Calu3 (cell line): ENCODE data around the gene GLYR1. TPM values are rescaled to one million over a fixed set of nuclear protein-coding genes. Genes with fewer than 3 reads are reported as not detected.

Experiments used
- BruUV-seq: library from RNA; stranded (reverse); fragments of 400-500 nt; replicated peaks from 2 replicates; lab custom pipeline; 2021; lab: Mats Ljungman, UMichigan
- CTCF ChIA-PET: fragments of 300-600 bp; sonication (Branson Sonifier 250); formaldehyde crosslinking; loops from one replicate; lab custom pipeline; 2022; ENCODE audit warnings: antibody characterized with exemption; lab: Charles Lee
- DNase-seq: peaks from one replicate; pipeline ENCODE4 v3.0.0; 2022
- H3K27ac Mint-ChIP-seq: one replicate; pipeline ENCODE4 v1.8.0; 2022; ENCODE audit warnings: mixed read lengths; ENCODE audit not compliant: unreplicated experiment
- H3K27me3 Mint-ChIP-seq: one replicate; pipeline ENCODE4 v1.8.0; 2022; ENCODE audit warnings: mixed read lengths; ENCODE audit not compliant: unreplicated experiment
- H3K36me3 Mint-ChIP-seq: one replicate; pipeline ENCODE4 v1.8.0; 2022; ENCODE audit warnings: mild to moderate bottlenecking, moderate library complexity, mixed read lengths; ENCODE audit not compliant: insufficient read depth, unreplicated experiment
- H3K4me1 Mint-ChIP-seq: one replicate; pipeline ENCODE4 v1.8.0; 2022; ENCODE audit warnings: mild to moderate bottlenecking, low read depth, mixed read lengths; ENCODE audit not compliant: unreplicated experiment
- H3K4me3 Mint-ChIP-seq: one replicate; pipeline ENCODE4 v1.8.0; 2022; ENCODE audit warnings: mild to moderate bottlenecking, low read depth, moderate library complexity, mixed read lengths; ENCODE audit not compliant: unreplicated experiment
- H3K9me3 Mint-ChIP-seq: one replicate; pipeline ENCODE4 v1.8.0; 2022; ENCODE audit warnings: low read depth, mixed read lengths; ENCODE audit not compliant: unreplicated experiment
- CTCF ChIP-seq: fragments of 200-600 bp; IDR thresholded peaks from one replicate; pipeline ENCODE4 v1.8.0; 2022; ENCODE audit warnings: antibody characterized with exemption; ENCODE audit not compliant: unreplicated experiment
- intact Hi-C: fragments of 100-400 bp; cut with micrococcal nuclease; formaldehyde crosslinking; loops from one replicate; pipeline ENCODE4 v1.10.0; 2022; ENCODE audit not compliant: unreplicated experiment
- total RNA-seq: library from RNA; stranded (reverse); gene quantifications from 2 replicates; pipeline ENCODE4 v1.2.3, GENCODE V29; 2022

The GLYR1 gene
- total RNA-seq, 1 experiment from 2014 or later, result 158 TPM

DNA sequence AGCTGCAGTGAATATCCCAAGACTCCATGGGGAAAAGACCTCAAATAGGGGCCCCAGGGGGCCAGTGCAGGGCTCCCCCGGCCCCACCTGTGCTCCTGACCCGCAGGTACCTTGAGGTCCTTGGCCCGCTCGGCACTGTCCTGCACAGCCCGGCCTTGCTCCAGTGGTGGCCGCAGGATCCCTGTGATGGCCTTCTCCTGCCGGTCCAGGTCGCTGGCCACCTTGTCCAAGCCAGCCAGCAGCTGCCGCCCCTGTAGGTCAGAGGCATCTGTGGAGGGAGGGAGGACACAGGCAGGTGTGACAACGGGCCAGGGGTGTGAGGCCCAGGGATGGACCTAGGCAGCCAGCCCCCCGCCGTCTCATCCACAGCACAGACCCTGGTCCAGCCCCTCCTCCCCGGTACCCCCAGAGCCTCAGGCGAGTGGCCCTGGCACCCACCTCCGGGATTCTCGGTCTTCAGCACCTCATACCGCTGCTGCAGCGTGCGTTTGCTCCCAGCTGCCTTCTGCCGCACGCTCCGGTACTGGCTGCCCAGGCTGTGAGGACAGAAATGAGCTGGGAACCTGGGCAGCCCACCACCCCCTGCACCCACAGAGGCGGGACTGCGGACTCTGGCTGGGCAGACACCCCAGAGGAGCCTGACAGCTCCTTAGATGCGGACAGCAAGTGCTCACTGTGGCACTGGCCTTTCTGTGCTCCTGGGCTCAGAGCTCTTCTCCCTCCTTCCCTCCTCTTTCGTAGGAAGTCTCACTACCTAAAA is 46.2 kb upstream of the GLYR1 start:
- Mint-ChIP-seq H3K4me1 (no peaks in the 10 kb centered on the region), H3K27ac (no peak overlapping the region), H3K4me3 (no peak overlapping the region), H3K9me3 (no peaks in the 10 kb centered on the region), H3K27me3 (no peaks in the 10 kb centered on the region), H3K36me3 (peaks cover 85% of the 10 kb centered on the region)
- no peak for TF ChIP-seq CTCF
- no TSS peak for BruUV-seq
- intact Hi-C loops, result no loop called here
- DNase-seq, result no peak
- CTCF ChIA-PET, result no interaction called here

GRCh38 chr16:4892361-4893102 is 45.4 kb upstream of the GLYR1 start:
- CTCF ChIA-PET, result no interaction called here

DNA sequence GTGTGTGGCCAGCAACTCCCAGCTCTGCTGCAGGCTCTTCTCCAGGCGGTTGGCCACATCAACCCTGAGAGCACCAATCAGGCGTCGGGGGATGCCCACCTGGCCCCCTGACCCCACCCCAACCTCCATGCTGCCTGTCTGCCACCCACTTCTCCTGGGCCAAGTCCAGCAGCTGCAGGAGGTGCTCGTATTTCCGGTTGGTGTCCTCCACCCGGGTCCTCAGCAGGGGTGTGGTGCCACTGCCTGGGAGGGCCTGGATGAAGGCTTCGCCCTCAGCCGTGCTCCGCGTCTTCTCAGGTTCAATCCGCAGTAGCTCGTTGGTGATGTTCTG is 44.8 kb upstream of the GLYR1 start:
- intact Hi-C loops, result no loop called here
- Mint-ChIP-seq H3K4me1 (no peaks in the 10 kb centered on the region), H3K4me3 (no peak overlapping the region), H3K9me3 (no peaks in the 10 kb centered on the region), H3K36me3 (peaks cover 87% of the 10 kb centered on the region), H3K27ac (no peak overlapping the region), H3K27me3 (no peaks in the 10 kb centered on the region)
- CTCF ChIA-PET, result no interaction called here
- no peak for DNase-seq
- no peak for TF ChIP-seq CTCF
- no TSS peak for BruUV-seq

More at GRCh38 chr16:4892361-4893102, 45.4 kb upstream of the GLYR1 start:
- Mint-ChIP-seq H3K4me1 (no peaks in the 10 kb centered on the region), H3K27ac (no peak overlapping the region), H3K27me3 (no peaks in the 10 kb centered on the region), H3K36me3 (peaks cover 86% of the 10 kb centered on the region), H3K4me3 (no peak overlapping the region), H3K9me3 (no peaks in the 10 kb centered on the region)
- DNase-seq, result no peak
- TF ChIP-seq CTCF, result no peak
- intact Hi-C loops, result no loop called here
- BruUV-seq, result no TSS peak

- H3K9me3 Mint-ChIP-seq, result no peaks in the 10 kb centered on the region
- intact Hi-C loops, result no loop called here
- no peaks in the 10 kb centered on the region for H3K4me1 Mint-ChIP-seq
- TSS peak; percentile 10 for BruUV-seq
- peaks cover 87% of the 10 kb centered on the region for H3K36me3 Mint-ChIP-seq
- H3K4me3 Mint-ChIP-seq, result no peak overlapping the region
- H3K27ac Mint-ChIP-seq, result no peak overlapping the region
- TF ChIP-seq CTCF, result no peak
- H3K27me3 Mint-ChIP-seq, result no peaks in the 10 kb centered on the region
- DNase-seq, result no peak
- CTCF ChIA-PET, result interaction anchor here (0.7 kb wide), 1 partner anchor 15 kb away, joined by 5 read pairs; no protein-coding TSS in a partner anchor
These were observed 44.2 kb upstream of the GLYR1 start for GRCh38 chr16:4891097-4891885.
